ENCODE data around the gene GOSR1.
"Not testable (repeated sequence)": the region's sequence is repeated elsewhere in the genome, so short reads cannot be mapped to it uniquely, and the experiment has no call there.

Gene GOSR1

DNA sequence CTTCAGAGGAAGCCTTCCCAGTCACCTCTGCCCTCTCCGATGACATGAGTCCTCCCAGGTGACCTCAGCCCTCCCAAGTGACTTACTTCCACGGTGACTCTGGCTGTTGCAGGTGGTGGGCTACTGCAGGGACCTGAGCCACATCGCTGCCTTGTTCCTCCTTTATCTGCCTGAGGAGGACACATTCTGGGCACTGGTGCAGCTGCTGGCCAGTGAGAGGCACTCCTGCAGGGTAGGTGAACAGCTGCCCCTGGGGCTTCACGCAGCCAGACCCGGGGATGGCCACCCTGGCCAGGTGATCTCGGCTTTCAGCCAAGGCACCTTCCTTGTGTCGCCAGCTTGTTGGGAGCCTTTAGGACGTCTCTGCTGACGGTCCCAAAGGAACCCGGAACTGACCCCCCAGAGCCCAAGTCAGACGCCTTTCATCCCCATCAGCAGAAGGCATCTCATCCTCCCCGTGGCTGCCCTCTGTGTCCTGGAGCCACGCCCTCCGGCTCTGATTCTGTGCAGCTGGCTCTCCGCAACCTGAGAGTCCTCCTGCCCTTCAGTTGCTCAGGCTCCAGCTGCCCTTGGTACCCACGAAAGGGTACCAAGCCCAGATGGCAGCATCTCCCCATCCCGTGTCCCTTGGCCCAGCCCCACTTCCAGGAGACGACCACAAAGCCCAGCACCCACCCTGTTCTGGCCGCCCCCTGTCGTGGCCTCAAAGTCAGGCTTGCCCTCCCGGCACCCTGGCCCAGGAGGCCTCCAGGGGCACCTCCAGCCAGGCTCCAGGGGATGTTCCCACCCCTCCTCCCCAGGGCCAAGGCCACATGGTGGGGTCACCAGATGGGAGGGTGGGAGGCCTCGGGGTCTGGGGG lies 81.7 kb downstream of the GOSR1 start:
- H3K4me3 ChIP-seq (ENCODE audit: low read depth, low read length), result no peak overlapping the region
- TF ChIP-seq, protein P1, sequence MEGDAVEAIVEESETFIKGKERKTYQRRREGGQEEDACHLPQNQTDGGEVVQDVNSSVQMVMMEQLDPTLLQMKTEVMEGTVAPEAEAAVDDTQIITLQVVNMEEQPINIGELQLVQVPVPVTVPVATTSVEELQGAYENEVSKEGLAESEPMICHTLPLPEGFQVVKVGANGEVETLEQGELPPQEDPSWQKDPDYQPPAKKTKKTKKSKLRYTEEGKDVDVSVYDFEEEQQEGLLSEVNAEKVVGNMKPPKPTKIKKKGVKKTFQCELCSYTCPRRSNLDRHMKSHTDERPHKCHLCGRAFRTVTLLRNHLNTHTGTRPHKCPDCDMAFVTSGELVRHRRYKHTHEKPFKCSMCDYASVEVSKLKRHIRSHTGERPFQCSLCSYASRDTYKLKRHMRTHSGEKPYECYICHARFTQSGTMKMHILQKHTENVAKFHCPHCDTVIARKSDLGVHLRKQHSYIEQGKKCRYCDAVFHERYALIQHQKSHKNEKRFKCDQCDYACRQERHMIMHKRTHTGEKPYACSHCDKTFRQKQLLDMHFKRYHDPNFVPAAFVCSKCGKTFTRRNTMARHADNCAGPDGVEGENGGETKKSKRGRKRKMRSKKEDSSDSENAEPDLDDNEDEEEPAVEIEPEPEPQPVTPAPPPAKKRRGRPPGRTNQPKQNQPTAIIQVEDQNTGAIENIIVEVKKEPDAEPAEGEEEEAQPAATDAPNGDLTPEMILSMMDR (IDR thresholded peaks at IDR 0.05; ENCODE audit: borderline replicate concordance, insufficient read depth, low read depth, low read length), result no peak

DNA sequence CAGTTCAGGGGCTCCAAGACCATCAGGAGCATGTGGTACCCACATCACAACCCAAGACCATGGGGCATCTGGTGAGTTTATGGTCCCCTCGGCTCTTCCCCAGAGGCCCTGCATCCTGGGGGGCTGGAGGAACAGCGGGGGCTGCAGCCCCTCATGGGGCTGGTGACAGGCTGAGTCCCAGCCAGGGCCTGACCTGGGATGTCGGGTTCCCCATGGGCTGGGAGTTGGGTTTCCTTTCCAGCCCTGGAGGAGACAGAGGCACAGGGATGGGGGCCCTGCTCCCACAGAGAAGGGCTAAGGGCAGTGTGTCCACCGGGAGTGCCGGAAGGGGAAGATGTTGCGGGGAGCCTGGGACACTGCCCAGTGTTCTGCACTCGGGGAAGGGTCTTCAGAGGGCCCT lies 82.4 kb downstream of the GOSR1 start:
- TF ChIP-seq, protein P1 (IDR thresholded peaks at IDR 0.05; ENCODE audit: borderline replicate concordance, insufficient read depth, low read depth, low read length), result no peak
- no peak overlapping the region for H3K4me3 ChIP-seq (ENCODE audit: low read depth, low read length)

DNA sequence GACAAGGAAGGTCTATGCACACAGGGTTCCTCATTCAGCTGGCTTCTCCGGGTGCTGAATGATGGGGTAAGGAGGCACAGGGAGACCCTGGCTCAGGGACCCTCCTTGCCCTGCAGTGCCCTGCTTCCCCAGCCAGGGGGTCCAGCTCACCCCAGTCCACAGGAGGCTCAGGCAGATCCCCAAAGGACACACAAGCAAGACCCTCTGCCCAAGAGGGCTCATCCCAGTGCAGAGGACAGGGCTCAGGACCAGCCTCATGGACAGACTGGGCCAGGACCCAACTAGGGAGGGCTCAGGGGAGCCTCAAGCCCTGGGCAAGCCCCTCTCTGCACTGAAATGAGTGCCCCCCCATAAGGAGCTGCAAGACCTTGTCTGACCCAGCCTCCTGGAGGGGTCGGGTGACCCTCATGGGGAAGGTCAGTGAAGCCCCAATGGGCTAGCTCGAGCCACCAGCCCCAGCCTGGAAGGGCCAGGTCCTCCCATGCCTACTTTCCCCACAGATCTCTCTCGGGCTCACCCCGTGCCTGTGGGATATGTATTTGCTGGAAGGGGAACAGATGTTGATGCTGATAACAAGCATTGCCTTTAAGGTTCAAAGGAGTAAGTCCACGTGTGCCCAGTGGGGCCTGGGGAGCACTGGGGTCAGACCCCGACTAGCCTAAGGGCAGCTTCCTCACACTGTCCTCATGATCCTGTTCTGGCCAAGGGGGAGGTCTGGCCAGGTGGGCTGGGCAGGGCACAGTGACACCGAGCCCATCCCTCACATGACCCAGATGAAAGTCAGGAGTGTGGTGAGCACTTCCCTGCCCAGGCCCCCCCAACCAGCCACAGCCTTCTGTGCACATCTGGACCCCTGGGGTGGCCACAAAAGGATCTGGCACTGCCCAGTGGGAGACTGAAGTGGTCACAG lies 83.2 kb downstream of the GOSR1 start:
- H3K4me3 ChIP-seq (ENCODE audit: low read depth, low read length), result not testable (repeated sequence)

DNA sequence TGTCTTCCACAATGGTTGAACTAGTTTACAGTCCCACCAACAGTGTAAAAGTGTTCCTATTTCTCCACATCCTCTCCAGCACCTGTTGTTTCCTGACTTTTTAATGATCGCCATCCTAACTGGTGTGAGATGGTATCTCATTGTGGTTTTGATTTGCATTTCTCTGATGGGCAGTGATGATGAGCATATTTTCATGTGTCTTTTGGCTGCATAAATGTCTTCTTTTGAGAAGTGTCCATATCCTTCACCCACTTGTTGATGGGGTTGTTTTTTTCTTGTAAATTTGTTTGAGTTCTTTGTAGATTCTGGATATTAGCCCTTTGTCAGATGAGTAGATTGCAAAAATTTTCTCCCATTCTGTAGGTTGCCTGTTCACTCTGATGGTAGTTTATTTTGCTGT lies 84.6 kb downstream of the GOSR1 start:
- not testable (repeated sequence) for H3K4me3 ChIP-seq (ENCODE audit: low read depth, low read length)

DNA sequence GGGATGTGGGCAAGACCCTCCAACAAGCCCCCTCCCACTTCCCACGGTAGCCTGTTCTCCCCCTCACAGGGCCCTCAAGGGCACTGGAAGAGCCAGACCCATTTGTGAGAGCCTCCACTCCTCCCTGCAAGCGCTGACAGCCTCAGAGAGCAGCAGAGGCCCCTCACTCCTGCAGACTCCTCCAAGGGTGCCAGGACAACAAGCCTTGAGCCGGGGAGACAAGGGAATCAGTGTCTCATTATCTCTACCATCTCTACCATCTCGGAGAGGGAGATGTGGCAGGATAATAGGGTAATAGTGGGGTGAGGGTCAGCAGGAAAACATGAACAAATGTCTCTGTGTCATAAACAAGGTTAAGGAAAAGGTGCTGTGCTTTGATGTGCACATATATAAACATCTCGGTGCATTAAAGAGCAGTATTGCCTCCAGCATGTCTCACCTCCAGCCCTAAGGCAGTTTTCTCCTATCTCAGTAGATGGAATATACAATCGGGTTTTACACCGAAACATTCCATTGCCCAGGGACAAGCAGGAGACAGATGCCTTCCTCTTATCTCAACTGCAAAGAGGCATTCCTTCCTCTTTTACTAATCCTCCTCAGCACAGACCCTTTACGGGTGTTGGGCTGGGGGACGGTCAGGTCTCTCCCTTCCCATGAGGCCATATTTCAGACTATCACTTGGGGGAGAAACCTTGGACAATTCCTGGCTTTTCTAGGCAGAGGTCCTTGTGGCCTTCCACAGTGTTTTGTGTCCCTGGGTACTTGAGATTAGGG lies 86.1 kb downstream of the GOSR1 start:
- not testable (repeated sequence) for H3K4me3 ChIP-seq (ENCODE audit: low read depth, low read length)

DNA sequence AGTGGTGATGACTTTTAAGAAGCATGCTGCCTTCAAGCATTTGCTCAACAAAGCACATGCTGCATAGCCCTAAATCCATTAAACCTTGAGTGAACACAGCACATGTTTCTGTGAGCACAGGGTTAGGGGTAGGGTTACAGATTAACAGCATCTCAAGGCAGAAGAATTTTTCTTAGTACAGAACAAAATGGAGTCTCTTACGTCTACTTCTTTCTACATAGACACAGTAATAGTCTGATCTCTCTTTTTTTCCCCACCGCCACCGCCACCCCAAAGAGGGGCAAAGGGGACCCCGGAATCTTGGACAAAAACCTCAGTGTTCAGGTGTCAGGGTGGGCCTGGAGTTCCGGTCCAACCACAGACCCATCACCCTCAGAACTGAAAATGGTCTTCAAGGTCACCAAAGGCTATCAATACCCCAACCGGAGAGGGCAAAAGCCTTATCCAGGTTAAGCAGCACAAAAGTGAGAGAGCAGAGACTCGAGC lies 86.7 kb downstream of the GOSR1 start:
- not testable (repeated sequence) for H3K4me3 ChIP-seq (ENCODE audit: low read depth, low read length)

DNA sequence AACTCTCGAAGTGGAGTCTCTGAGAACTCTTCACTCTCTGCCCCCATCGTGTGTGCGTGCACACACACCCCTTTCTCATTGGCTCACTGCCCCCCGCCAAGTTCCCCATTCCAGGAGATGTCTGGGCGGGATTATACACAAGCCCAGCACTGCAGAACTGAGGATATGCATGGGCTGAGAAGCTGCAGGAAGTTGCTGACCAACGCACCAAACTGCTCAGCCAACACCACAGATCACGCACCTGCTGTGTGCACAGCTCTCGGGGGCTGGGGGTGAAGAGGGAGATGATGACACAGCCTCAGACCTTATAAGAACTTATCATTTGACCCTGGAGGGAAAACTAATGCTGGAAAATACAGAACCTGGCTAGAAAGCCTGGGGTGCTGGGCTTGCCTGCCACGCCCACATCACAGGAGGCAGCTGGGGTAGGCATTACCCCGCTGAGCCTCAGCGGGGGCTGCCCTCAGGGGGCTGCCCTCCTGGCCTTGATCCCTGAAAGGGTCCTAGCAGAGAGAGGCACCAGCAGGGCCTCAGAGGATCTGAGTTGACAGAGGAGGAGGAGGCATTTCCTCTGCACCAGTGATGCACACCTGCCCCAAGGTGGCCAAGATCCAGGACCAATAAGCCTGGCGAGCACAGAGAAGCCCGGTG lies 87.3 kb downstream of the GOSR1 start:
- not testable (repeated sequence) for H3K4me3 ChIP-seq (ENCODE audit: low read depth, low read length)

DNA sequence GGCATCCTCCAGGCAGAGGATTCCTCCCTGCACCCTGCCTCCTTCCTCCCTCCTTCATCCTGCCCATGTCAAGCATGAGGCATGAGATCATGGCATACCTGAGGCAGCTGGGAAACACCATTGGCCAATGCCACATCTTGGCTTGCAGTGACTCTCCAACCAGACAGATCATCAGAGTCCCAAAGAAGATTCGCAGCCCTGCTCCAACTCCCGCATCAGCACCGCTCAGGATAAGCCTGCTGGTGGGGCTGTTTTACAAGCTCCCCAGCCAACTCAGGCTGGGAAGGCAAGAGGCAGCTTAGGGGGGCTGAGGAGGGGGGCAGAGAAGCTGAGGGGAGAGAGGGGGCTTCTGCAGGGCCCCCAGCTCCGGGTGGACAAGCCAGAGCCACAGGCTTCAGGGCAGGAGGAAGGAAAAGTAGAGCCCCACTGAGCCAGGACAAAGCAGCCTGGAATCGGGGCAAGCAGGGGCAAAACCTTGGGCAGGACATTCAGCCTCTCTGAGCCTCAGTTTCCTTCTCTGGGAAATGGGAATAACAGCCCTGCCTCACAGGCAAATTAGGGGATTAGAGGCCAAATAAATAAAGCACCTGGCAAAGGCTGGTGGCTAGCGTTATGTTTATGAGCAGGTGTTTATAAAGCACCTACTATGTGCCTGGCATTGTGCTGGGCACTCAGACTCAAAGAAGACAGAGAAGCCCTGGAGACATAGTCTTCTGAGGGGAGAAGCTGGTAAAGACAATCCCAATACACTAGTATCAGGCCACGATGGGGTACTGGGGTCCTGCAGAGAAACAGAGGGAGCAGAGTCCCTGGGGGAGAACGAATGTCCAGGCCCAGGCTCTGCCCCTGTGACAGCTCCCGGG lies 88.1 kb downstream of the GOSR1 start:
- TF ChIP-seq, protein P1 (IDR thresholded peaks at IDR 0.05; ENCODE audit: borderline replicate concordance, insufficient read depth, low read depth, low read length), result no peak
- no peak overlapping the region for H3K4me3 ChIP-seq (ENCODE audit: low read depth, low read length)

DNA sequence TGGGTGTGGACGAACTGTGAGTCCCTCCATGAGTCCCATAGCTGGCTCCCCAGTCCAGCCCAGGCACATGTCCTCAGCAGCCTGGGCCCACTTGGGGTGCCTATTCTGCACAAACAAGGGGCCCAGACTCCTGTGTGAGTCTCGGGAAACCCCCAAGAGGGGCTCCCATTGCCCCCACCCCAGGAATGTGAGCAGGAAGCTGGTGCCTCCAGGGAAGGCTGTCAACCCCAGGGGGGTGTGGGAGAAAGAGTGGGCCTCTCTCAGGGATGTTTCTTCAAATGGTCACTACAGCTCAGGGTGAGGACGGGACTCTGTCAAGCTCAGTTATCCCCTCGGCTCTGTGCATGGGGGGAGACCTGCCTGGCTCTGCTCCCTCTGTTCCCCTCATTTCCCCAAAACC lies 88.9 kb downstream of the GOSR1 start:
- H3K4me3 ChIP-seq (ENCODE audit: low read depth, low read length), result not testable (repeated sequence)

DNA sequence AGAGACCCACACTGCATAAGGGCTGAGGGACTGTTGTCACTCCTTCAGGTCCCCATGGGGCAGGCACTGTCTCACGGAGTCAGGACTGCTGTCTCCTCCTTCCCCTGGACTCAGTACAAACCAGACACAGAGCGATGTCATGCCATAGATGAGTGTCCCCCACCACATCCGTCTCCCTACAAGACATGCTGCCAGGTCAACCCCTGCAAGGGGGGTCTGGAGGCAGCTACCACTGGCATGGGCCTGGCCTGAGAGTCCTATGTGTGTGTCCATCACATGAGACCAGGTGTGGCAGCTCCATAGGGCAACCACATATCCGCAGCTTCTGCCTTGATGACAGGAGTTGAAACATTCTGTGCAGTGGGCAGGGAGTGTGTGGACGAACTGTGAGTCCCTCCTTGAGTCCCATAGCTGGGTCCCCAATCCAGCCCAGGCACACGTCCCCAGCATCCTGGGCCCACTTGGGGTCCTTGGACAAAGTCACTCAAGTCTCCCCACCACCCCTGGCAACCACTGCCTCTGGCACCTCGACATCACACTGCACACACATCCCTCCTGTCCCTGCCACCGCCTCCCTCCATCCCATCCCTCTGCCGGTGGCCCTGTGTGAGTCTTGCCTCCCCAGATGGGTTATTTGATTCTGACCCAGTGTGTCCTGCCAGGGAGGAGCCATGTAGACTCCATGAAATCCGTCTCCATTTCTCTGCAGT lies 89.5 kb downstream of the GOSR1 start:
- H3K4me3 ChIP-seq (ENCODE audit: low read depth, low read length), result not testable (repeated sequence)
